PC-3 (cell line): Measurements from ENCODE around the gene CEBPE. TPM values are rescaled to one million over a fixed set of nuclear protein-coding genes. Genes with fewer than 3 reads are reported as not detected.
A peak's percentile ranks its signal among the peaks of the same experiment; 100 is the strongest.

Experiments used
- ATAC-seq: fragments of 200-7000 bp; cut with Tn5 transposase; 2 replicates; pipeline ENCODE4 v1.9.1; 2020; ENCODE audit warnings: mild to moderate bottlenecking, moderate library complexity
- BruUV-seq: library from RNA; stranded (reverse); fragments of 400-500 nt; replicated peaks from 2 replicates; lab custom pipeline; 2021; lab: Mats Ljungman, UMichigan
- CTCF ChIA-PET: fragments of 300-600 bp; sonication (Branson Sonifier 250); formaldehyde crosslinking; loops from one replicate; lab custom pipeline; 2022; ENCODE audit warnings: antibody characterized with exemption; lab: Charles Lee
- POLR2A ChIA-PET: fragments of 300-600 bp; sonication (Branson Sonifier 250); formaldehyde crosslinking; loops from one replicate; lab custom pipeline; 2022; ENCODE audit warnings: antibody characterized with exemption; ENCODE audit not compliant: unreplicated experiment; lab: Charles Lee
- DNase-seq: peaks from one replicate; pipeline ENCODE4 v3.0.0-alpha.2; 2015
- H2AFZ ChIP-seq: fragments of 300-600 bp; sonication (generic); 2 replicates; pipeline ENCODE4 v1.6.0; 2016; ENCODE audit warnings: antibody characterized with exemption, low read length
- H3F3A ChIP-seq: fragments of 300-600 bp; sonication (generic); one replicate; pipeline ENCODE4 v1.6.0; 2017; ENCODE audit warnings: antibody characterized with exemption, low read length, control low read depth, mild to moderate bottlenecking; ENCODE audit not compliant: unreplicated experiment
- H3K27ac ChIP-seq: fragments of 300-600 bp; sonication (generic); 2 replicates; pipeline ENCODE4 v1.5.1; 2016; ENCODE audit warnings: mild to moderate bottlenecking, low read length
- H3K27me3 ChIP-seq: fragments of 300-600 bp; sonication (generic); 2 replicates; pipeline ENCODE4 v1.6.1; 2016; ENCODE audit warnings: low read length, mixed read lengths
- H3K36me3 ChIP-seq: fragments of 300-600 bp; sonication (generic); 2 replicates; pipeline ENCODE4 v1.6.1; 2016; ENCODE audit warnings: low read depth, mixed run types, low read length, mixed read lengths
- H3K4me1 ChIP-seq: fragments of 300-600 bp; sonication (generic); 2 replicates; pipeline ENCODE4 v1.5.1; 2016; ENCODE audit warnings: low read length; ENCODE audit not compliant: insufficient read depth
- H3K4me2 ChIP-seq: fragments of 300-600 bp; sonication (generic); 2 replicates; pipeline ENCODE4 v1.6.0; 2016; ENCODE audit warnings: low read length
- H3K4me3 ChIP-seq: fragments of 300-600 bp; sonication (generic); 2 replicates; pipeline ENCODE4 v1.5.1; 2016; ENCODE audit warnings: mild to moderate bottlenecking, low read length, mixed read lengths
- H3K79me2 ChIP-seq: fragments of 300-600 bp; sonication (generic); 2 replicates; pipeline ENCODE4 v1.6.1; 2017; ENCODE audit warnings: low read length, mixed read lengths
- H3K9ac ChIP-seq: fragments of 300-600 bp; sonication (generic); 2 replicates; pipeline ENCODE4 v1.6.0; 2016; ENCODE audit warnings: mild to moderate bottlenecking, low read length
- H3K9me2 ChIP-seq: fragments of 300-600 bp; sonication (generic); replicated peaks from 2 replicates; pipeline ENCODE4 v1.6.1; 2016; ENCODE audit warnings: mixed run types, low read length, mixed read lengths
- H3K9me3 ChIP-seq: fragments of 300-600 bp; sonication (generic); 2 replicates; pipeline ENCODE4 v1.6.1; 2016; ENCODE audit warnings: low read length, mixed read lengths
- H4K20me1 ChIP-seq: fragments of 300-600 bp; sonication (generic); 2 replicates; pipeline ENCODE4 v1.6.1; 2016; ENCODE audit warnings: low read length, mixed read lengths
- CTCF ChIP-seq: fragments of 300-600 bp; sonication (generic); conservative IDR thresholded peaks from 2 replicates; pipeline ENCODE4 v1.5.1; 2017; ENCODE audit warnings: antibody characterized with exemption, low read depth, mild to moderate bottlenecking, low read length
- EZH2 ChIP-seq: fragments of 300-600 bp; sonication (generic); IDR thresholded peaks from one replicate; pipeline ENCODE4 v1.6.1; 2017; ENCODE audit warnings: antibody characterized with exemption, mild to moderate bottlenecking, low read length; ENCODE audit not compliant: unreplicated experiment
- EZH2phosphoT487 ChIP-seq: fragments of 300-600 bp; sonication (generic); IDR thresholded peaks from 2 replicates; pipeline ENCODE4 v1.6.1; 2018; ENCODE audit warnings: mild to moderate bottlenecking, antibody characterized with exemption, low read length, borderline replicate concordance
- intact Hi-C: fragments of 100-400 bp; cut with micrococcal nuclease; formaldehyde crosslinking; loops from 2 replicates; pipeline ENCODE4 v1.9.0; 2023
- total RNA-seq: library from RNA; depleted of rRNA; stranded (reverse); fragments of >200 nt; gene quantifications from 2 replicates; pipeline ENCODE4 v1.2.3, GENCODE V29; 2014

The CEBPE gene
- total RNA-seq, 1 experiment from 2014 or later, result not detected

GRCh38 chr14:23114120-23114458 lies 5.0 kb downstream of the CEBPE start:
- H3K27ac ChIP-seq, result no peak overlapping the region
- TF ChIP-seq CTCF (no peak), EZH2phosphoT487 (no peak), EZH2 (no peak)
- intact Hi-C loops, result no loop called here
- DNase-seq (no peak), ATAC-seq (no peak)
- no peaks in the 10 kb centered on the region for H3K36me3 ChIP-seq
- H4K20me1 ChIP-seq, result no peaks in the 10 kb centered on the region
- no peaks in the 10 kb centered on the region for H3K79me2 ChIP-seq
- H3K9ac ChIP-seq, result no peak overlapping the region
- no peaks in the 10 kb centered on the region for H3K9me2 ChIP-seq
- no TSS peak for BruUV-seq
- no peak overlapping the region for H2AFZ ChIP-seq
- H3K4me1 ChIP-seq, result peaks cover 23% of the 10 kb centered on the region
- H3K4me2 ChIP-seq, result 0 out of 2 replicates have a peak overlapping the region, but pooled peaks have one; percentile 55
- ChIA-PET POLR2A (no interaction called here), CTCF (no interaction called here)
- H3F3A ChIP-seq, result no peaks in the 10 kb centered on the region
- no peaks in the 10 kb centered on the region for H3K9me3 ChIP-seq
- H3K4me3 ChIP-seq, result no peak overlapping the region
- H3K27me3 ChIP-seq, result peaks cover 22% of the 10 kb centered on the region

- ATAC-seq (no peak), DNase-seq (no peak)
- no peaks in the 10 kb centered on the region for H3F3A ChIP-seq
- H3K4me2 ChIP-seq, result no peak overlapping the region
- peaks cover 22% of the 10 kb centered on the region for H3K27me3 ChIP-seq
- no peaks in the 10 kb centered on the region for H4K20me1 ChIP-seq
- BruUV-seq, result no TSS peak
- CTCF ChIA-PET, result interaction anchor here (0.7 kb wide), 1 partner anchor 21 kb away, joined by 4 read pairs; no protein-coding TSS in a partner anchor
- no peak for TF ChIP-seq CTCF
- TF ChIP-seq EZH2phosphoT487, result no peak
- no peak for TF ChIP-seq EZH2
- no peak overlapping the region for H2AFZ ChIP-seq
- H3K9me2 ChIP-seq, result no peaks in the 10 kb centered on the region
- peaks cover 23% of the 10 kb centered on the region for H3K4me1 ChIP-seq
- H3K27ac ChIP-seq, result no peak overlapping the region
- intact Hi-C loops, result no loop called here
- H3K79me2 ChIP-seq, result no peaks in the 10 kb centered on the region
- POLR2A ChIA-PET, result interaction anchor here (0.5 kb wide), 1 partner anchor 35 kb away, joined by 3 read pairs; no protein-coding TSS in a partner anchor
- H3K9ac ChIP-seq, result no peak overlapping the region
- H3K36me3 ChIP-seq, result no peaks in the 10 kb centered on the region
- no peak overlapping the region for H3K4me3 ChIP-seq
- no peaks in the 10 kb centered on the region for H3K9me3 ChIP-seq
These were observed 5.5 kb downstream of the CEBPE start for GRCh38 chr14:23113431-23114119.
